ENCODE results near the gene TTC21A. TPM values are rescaled to one million over a fixed set of nuclear protein-coding genes. Genes with fewer than 3 reads are reported as not detected.
A peak's percentile ranks its signal among the peaks of the same experiment; 100 is the strongest.
"Not testable (repeated sequence)": the region's sequence is repeated elsewhere in the genome, so short reads cannot be mapped to it uniquely, and the experiment has no call there.

The TTC21A gene, protein sequence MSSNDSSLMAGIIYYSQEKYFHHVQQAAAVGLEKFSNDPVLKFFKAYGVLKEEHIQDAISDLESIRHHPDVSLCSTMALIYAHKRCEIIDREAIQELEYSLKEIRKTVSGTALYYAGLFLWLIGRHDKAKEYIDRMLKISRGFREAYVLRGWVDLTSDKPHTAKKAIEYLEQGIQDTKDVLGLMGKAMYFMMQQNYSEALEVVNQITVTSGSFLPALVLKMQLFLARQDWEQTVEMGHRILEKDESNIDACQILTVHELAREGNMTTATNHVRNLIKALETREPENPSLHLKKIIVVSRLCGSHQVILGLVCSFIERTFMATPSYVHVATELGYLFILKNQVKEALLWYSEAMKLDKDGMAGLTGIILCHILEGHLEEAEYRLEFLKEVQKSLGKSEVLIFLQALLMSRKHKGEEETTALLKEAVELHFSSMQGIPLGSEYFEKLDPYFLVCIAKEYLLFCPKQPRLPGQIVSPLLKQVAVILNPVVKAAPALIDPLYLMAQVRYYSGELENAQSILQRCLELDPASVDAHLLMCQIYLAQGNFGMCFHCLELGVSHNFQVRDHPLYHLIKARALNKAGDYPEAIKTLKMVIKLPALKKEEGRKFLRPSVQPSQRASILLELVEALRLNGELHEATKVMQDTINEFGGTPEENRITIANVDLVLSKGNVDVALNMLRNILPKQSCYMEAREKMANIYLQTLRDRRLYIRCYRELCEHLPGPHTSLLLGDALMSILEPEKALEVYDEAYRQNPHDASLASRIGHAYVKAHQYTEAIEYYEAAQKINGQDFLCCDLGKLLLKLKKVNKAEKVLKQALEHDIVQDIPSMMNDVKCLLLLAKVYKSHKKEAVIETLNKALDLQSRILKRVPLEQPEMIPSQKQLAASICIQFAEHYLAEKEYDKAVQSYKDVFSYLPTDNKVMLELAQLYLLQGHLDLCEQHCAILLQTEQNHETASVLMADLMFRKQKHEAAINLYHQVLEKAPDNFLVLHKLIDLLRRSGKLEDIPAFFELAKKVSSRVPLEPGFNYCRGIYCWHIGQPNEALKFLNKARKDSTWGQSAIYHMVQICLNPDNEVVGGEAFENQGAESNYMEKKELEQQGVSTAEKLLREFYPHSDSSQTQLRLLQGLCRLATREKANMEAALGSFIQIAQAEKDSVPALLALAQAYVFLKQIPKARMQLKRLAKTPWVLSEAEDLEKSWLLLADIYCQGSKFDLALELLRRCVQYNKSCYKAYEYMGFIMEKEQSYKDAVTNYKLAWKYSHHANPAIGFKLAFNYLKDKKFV (N-terminal part only)
- 5.6 TPM for total RNA-seq

DNA sequence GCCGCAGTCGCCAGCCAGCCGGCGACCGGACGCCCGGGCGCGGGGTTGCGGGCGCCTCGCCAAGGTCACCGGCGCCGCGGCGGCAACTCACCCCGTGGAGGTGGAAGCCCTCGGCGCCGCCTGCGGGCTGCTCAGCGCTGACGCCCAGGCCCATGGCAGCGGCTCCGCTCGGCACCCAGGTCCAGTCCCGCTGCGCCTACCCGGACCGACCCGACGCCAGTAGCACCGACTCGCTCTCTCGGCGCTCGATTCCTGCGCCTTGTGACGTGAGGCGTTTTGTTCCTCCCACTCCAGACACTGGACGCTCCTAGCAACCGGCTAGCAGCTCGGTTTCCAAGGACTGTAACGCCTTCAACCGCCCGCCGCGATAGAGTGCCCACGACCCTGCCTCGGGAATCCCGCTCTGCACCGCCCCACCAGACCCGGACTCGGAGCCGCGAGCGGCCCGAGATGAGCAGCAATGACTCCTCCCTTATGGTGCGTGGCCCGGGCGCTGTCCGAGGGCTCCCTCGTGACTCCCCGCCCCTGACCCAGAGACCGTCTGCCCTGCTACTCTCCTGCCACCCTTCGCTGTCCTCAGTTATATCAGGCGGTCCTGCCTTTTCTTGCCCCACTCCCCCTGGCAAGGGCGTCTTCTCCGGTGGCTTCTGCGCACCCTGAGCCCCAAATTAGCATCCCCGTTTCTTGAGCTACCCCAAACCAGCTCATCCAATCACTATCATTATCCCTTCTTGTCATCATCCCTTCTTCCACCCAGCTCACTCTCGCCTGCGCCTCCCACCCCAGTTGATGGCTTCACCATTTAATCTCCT lies at the start of gene TTC21A, which contains the start of gene GORASP1:
Gene TTC21A (plus strand): TSS at position 293 of the 812 bp plus-strand sequence. CDS start 158 bp downstream, at position 451.
Gene GORASP1 (minus strand): TSS at position 240 of the 812 bp plus-strand sequence. CDS start 86 bp downstream, at position 154.
- Histone ChIP-seq H3K9me3 (ENCODE audit: low read depth, low read length) (no peaks in the 10 kb centered on the region), H3K4me1 (ENCODE audit: insufficient read depth, low read length) (peaks cover 41% of the 10 kb centered on the region), H3K4me3 (ENCODE audit: low read length) (peak within 1 kb of the TSS; percentile 84), H3K27me3 (ENCODE audit: insufficient read depth, low read length) (no peaks in the 10 kb centered on the region)

DNA sequence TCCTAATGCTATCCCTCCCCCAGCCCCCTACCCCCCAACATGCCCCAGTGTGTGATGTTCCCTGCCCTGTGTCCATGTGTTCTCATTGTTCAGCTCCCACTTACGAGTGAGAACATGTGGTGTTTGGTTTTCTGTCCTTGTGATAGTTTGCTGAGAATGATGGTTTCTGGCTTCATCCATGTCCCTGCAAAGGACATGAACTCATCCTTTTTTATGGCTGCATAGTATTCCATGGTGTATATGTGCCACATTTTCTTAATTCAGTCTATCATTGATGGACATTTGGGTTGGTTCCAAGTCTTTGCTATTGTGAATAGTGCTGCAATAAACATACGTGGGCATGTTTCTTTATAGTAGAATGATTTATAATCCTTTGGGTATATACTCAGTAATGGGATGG lies 46.3 kb upstream of the TTC21A start:
- H3K9me3 ChIP-seq (ENCODE audit: low read depth, low read length); H3K4me3 ChIP-seq (ENCODE audit: low read length); H3K4me1 ChIP-seq (ENCODE audit: insufficient read depth, low read length); H3K27me3 ChIP-seq (ENCODE audit: insufficient read depth, low read length): not testable (repeated sequence)

DNA sequence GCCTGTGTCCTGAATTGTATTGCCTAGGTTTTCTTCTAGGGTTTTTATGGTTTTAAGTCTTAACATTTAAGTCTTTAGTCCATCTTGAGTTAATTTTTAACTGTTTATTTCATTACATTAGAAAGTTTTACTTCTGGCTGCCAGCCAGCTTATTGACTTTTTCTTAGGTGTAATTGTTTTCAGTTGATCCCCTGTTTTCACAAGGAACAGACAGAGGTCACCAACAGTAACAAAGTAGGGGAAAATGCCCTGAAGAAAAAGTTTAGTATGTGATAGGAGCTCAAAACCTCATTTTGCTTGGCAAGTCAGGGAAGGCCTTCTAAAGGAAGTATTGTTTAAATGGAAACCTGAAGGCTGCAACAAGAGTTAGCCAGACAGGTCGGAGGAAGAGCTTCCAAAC lies 45.3 kb upstream of the TTC21A start:
- no peak overlapping the region for H3K4me3 ChIP-seq (ENCODE audit: low read length)
- H3K27me3 ChIP-seq (ENCODE audit: insufficient read depth, low read length) = no peaks in the 10 kb centered on the region
- peaks cover 4% of the 10 kb centered on the region for H3K4me1 ChIP-seq (ENCODE audit: insufficient read depth, low read length)
- H3K9me3 ChIP-seq (ENCODE audit: low read depth, low read length) = no peaks in the 10 kb centered on the region

DNA sequence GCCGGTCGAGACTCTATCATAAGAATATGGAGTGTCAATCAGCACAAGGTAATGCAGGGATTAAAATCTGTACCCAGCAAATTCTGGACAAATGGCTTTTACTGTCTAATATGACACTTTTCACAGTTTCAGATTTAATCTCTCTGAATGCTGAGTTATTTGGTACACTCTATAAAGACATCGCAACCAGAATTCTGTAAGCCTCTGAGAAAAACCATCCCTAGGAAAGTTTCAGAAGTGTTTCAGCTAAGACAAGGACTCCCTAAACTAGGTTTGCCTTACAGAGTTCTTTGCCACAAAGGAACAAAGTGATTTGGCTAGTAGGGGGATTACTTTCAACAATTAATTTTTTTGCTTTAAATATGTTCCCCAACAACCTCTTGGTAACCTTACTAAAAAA lies 44.3 kb upstream of the TTC21A start:
- no peak overlapping the region for H3K4me3 ChIP-seq (ENCODE audit: low read length)
- no peaks in the 10 kb centered on the region for H3K27me3 ChIP-seq (ENCODE audit: insufficient read depth, low read length)
- H3K9me3 ChIP-seq (ENCODE audit: low read depth, low read length) = no peaks in the 10 kb centered on the region
- H3K4me1 ChIP-seq (ENCODE audit: insufficient read depth, low read length) = peaks cover 4% of the 10 kb centered on the region

DNA sequence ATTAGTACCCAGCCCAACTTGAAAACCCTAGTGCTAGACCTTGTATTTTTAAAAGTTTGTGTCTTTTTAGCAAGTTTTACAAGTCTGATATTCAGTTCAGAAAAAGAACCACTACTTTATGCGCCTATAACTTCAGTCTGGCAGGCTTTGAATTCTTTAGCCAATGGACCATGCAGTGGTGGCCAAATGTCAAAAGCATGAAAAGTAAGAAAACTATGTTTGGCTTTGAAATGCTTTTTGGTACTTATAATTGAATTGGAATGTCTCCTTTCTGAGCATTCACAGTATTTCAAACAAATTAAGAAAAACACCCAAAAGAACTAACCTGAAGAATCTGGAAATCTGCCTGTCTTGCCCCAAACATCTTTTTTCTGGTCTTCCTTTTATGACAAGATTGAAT lies 42.8 kb upstream of the TTC21A start:
- no peaks in the 10 kb centered on the region for H3K27me3 ChIP-seq (ENCODE audit: insufficient read depth, low read length)
- H3K9me3 ChIP-seq (ENCODE audit: low read depth, low read length) = no peaks in the 10 kb centered on the region
- H3K4me3 ChIP-seq (ENCODE audit: low read length) = no peak overlapping the region
- peaks cover 4% of the 10 kb centered on the region for H3K4me1 ChIP-seq (ENCODE audit: insufficient read depth, low read length)

DNA sequence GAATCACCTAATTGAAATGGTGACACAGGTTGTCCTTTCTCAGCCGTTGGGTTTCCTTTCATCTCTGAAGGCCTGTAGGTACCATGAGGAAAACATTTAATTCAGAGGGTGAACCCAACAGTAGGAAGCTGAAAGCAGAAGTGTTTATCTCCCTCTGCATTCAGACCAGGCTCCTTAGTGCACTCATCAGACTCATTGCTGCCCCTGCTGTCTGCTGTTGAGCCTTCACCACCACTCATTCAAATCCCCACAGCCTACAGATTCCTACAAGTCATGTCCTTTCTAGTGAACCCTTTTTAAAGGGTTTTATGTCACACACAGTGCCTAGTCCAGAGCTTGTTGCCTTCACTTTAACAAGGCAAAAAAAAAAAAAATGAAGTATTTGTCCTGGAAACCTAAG lies 42.3 kb upstream of the TTC21A start:
- Histone ChIP-seq H3K9me3 (ENCODE audit: low read depth, low read length) (no peaks in the 10 kb centered on the region), H3K4me3 (ENCODE audit: low read length) (no peak overlapping the region), H3K27me3 (ENCODE audit: insufficient read depth, low read length) (no peaks in the 10 kb centered on the region), H3K4me1 (ENCODE audit: insufficient read depth, low read length) (peaks cover 4% of the 10 kb centered on the region)

DNA sequence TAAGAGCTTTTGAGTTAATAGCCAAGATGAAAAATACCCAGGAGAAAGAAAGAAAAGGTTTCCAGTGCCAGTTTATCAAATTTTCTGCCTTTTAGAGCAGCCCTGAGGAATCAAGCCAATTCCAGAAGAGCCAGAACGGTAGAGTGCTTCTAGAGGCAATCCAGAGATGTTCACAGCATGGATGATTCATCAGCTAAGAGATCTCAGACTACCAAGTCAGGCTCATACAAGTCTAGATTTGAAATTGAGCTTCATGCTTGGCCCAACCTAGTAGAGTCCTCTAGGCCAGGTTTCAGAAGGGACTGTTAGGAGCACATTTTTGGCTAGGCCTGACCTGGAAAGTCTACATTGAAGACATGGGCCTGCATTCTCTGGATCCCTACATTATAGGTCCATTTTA lies 40.2 kb upstream of the TTC21A start:
- no peak overlapping the region for H3K4me3 ChIP-seq (ENCODE audit: low read length)
- H3K4me1 ChIP-seq (ENCODE audit: insufficient read depth, low read length) = peaks cover 4% of the 10 kb centered on the region
- H3K9me3 ChIP-seq (ENCODE audit: low read depth, low read length) = no peaks in the 10 kb centered on the region
- H3K27me3 ChIP-seq (ENCODE audit: insufficient read depth, low read length) = no peaks in the 10 kb centered on the region

DNA sequence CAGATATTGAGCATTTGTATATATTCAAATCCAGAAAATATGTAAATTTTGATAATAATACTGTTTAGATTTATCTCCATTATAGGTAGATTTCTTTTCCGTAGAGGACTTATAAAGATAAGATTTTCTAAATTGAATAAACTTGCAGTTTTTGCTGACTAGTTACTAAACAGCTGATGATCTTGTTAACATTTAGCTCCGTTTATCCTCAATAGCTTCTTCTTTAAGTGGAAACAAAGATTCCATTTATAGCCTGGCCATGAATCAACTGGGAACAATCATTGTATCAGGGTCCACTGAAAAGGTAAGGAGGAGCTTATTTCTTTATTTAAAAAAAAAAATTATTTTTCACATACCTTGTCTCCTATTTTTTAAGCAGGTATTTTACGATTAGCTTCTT lies 38.9 kb upstream of the TTC21A start:
- no peaks in the 10 kb centered on the region for H3K27me3 ChIP-seq (ENCODE audit: insufficient read depth, low read length)
- no peak overlapping the region for H3K4me3 ChIP-seq (ENCODE audit: low read length)
- H3K9me3 ChIP-seq (ENCODE audit: low read depth, low read length) = no peaks in the 10 kb centered on the region
- H3K4me1 ChIP-seq (ENCODE audit: insufficient read depth, low read length) = peaks cover 4% of the 10 kb centered on the region

DNA sequence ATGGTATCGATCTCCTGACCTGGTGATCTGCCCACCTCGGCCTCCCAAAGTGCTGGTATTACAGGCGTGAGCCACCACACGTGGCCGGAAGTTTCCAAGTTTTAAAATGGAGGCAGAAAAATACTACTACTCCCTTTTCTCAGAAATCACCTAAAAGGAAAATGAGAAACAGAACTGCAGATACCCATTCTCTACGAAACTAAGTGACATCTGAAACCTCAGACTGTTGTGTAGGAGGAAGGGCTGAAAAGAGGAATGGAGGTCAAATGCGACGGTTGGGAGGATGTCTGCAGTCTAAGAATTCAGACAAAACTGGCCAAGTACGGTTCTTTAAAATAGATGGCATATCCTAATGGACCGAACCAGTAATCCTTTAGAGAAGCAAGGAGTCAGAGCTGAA lies 31.6 kb upstream of the TTC21A start:
- Histone ChIP-seq H3K4me1 (ENCODE audit: insufficient read depth, low read length) (no peaks in the 10 kb centered on the region), H3K9me3 (ENCODE audit: low read depth, low read length) (no peaks in the 10 kb centered on the region), H3K4me3 (ENCODE audit: low read length) (no peak overlapping the region), H3K27me3 (ENCODE audit: insufficient read depth, low read length) (no peaks in the 10 kb centered on the region)

DNA sequence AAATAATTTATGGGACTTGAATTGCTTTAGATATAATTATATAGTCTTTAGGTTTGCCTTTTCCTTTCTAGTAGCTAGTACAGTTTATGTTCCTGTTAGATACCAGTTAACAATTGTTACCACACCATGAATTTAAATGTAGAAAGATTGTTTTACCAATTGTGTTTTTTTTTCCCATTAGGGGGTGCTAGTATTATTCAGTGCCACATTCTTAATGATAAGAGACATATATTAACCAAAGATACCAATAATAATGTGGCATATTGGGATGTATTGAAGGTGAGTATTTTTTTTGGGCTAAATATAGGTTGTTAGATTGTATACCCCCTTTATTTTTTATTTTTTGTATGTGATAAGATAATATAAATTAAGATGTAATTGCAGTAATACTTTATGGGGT lies 27.9 kb upstream of the TTC21A start:
- Histone ChIP-seq H3K4me1 (ENCODE audit: insufficient read depth, low read length) (no peaks in the 10 kb centered on the region), H3K27me3 (ENCODE audit: insufficient read depth, low read length) (no peaks in the 10 kb centered on the region), H3K4me3 (ENCODE audit: low read length) (no peak overlapping the region), H3K9me3 (ENCODE audit: low read depth, low read length) (no peaks in the 10 kb centered on the region)

DNA sequence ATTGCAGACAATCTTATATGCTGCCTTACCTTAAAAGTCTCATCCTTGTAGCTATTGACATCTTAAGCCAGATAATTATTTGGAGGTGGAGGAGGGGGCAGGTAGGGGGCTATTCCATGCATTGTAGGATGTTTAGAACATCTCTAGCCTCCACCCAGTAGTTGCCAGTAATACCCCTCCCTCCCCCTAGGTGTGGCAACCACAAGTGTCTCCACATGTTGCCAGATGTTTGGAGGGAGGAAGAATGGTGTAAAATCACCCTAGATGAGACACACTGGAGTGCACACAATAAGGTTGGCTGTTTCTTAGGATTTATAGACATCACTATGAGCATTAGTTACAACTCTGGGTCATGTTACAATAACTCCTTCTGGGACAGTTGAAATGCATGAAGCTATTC lies 27.5 kb upstream of the TTC21A start:
- no peak overlapping the region for H3K4me3 ChIP-seq (ENCODE audit: low read length)
- no peaks in the 10 kb centered on the region for H3K9me3 ChIP-seq (ENCODE audit: low read depth, low read length)
- no peaks in the 10 kb centered on the region for H3K27me3 ChIP-seq (ENCODE audit: insufficient read depth, low read length)
- no peaks in the 10 kb centered on the region for H3K4me1 ChIP-seq (ENCODE audit: insufficient read depth, low read length)

DNA sequence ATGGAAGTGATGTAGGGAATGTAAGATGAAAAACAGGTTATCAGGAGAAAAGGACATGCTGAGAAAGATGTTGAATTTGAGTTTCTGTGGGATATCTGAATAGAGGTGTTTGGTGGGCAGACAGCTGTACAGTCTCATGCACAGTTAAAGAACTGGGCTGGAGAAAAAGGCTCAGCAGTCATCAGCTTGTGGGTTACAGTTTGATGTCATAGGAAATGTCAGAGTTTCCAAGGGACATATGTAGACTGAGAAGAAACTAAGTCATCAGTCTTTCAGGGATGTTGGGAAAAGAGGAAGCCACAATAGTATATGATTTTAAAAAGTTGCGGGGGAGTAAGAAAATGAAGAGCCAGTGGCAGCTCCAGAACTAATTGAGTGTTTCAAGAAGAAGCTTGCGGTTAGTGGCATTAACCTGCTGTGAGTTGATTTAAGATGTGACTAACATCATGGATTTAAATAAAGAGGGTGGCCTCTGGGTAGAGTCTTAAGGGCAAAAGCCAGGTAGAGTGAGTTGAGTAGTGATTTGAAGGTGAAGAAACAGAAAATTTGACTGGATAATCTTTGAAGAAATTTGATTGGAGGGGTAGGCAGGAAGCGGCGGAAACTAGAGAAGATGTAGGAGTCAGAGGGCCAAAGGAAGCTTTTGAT lies 24.7 kb upstream of the TTC21A start:
- Histone ChIP-seq H3K27me3 (ENCODE audit: insufficient read depth, low read length) (no peaks in the 10 kb centered on the region), H3K9me3 (ENCODE audit: low read depth, low read length) (no peaks in the 10 kb centered on the region), H3K4me1 (ENCODE audit: insufficient read depth, low read length) (peaks cover 8% of the 10 kb centered on the region), H3K4me3 (ENCODE audit: low read length) (no peak overlapping the region)

DNA sequence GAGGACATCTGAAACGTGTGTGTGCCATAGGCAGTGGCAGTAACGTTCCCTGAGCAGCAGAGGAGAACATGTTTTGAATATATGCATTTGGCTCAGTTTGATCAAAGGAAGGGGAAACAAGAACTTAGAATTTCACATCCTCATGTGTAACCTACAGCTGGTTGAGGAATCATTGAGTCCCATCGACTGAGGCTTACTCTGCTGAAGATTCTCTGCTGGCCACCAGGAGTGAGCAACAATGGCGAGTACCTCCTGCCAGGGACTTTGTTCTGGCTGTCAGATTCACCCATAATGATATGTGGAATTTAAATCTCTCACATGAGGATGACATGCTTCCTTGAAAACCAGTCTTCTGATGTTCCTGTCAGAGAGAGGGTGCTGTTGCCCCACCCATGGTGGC lies 21.3 kb upstream of the TTC21A start:
- Histone ChIP-seq H3K9me3 (ENCODE audit: low read depth, low read length) (no peaks in the 10 kb centered on the region), H3K27me3 (ENCODE audit: insufficient read depth, low read length) (no peaks in the 10 kb centered on the region), H3K4me1 (ENCODE audit: insufficient read depth, low read length) (peaks cover 8% of the 10 kb centered on the region), H3K4me3 (ENCODE audit: low read length) (no peak overlapping the region)

DNA sequence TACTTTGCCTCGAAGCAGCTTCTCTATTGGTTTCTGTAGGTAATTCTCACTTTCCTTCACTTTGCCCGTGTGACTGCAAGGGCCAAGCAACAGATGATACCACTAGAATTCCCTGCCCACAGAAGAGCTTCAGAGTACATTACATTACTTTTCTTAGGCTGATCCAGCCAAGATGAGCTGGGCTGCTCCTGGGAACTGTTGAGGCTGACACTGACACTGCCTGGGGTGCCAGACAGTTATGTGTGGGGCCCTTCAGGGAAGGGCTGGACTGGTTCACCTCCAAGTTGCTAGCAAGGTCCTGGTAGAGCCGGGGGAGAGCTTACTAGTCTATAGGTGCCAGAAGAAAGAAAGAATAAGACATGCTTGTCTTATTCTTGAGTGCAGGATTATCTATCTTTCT lies 19.0 kb upstream of the TTC21A start:
- Histone ChIP-seq H3K9me3 (ENCODE audit: low read depth, low read length) (no peaks in the 10 kb centered on the region), H3K4me1 (ENCODE audit: insufficient read depth, low read length) (peaks cover 8% of the 10 kb centered on the region), H3K4me3 (ENCODE audit: low read length) (no peak overlapping the region), H3K27me3 (ENCODE audit: insufficient read depth, low read length) (no peaks in the 10 kb centered on the region)
